H1 (cell line): ENCODE measurements around the gene MSN. TPM values are rescaled to one million over a fixed set of nuclear protein-coding genes. Genes with fewer than 3 reads are reported as not detected.

Experiments used
- CTCF ChIA-PET: fragments of 300-600 bp; sonication (Branson Sonifier 250); formaldehyde crosslinking; loops from one replicate; lab custom pipeline; 2021; ENCODE audit not compliant: partially characterized antibody; lab: Charles Lee
- POLR2A ChIA-PET: fragments of 300-600 bp; sonication (Branson Sonifier 250); formaldehyde crosslinking; loops from one replicate; lab custom pipeline; 2021; ENCODE audit warnings: inconsistent platforms; ENCODE audit not compliant: partially characterized antibody; lab: Charles Lee
- DNase-seq, 2 experiments: peaks; one replicate each; pipeline versions ENCODE4 v3.0.0 to v3.0.0-alpha.2; 2010 to 2022; ENCODE audit warnings: low spot score in 2 of 2, low read depth in 1 of 2, mixed read lengths in 1 of 2
- FAIRE-seq: peaks from 2 replicates; lab custom pipeline; 2011; peaks lifted over from hg19 to GRCh38; lab: Jason Lieb, UNC
- H2AFZ ChIP-seq: 2 replicates; pipeline ENCODE4 v1.8.1; 2012; ENCODE audit warnings: low read length, inconsistent platforms
- H2AK5ac ChIP-seq: 2 replicates; pipeline ENCODE4 v1.6.1; 2013; ENCODE audit warnings: low read depth, low read length
- H2BK120ac ChIP-seq: replicated peaks from 2 replicates; pipeline ENCODE3; 2013; ENCODE audit warnings: low read depth, low read length, inconsistent platforms
- H2BK12ac ChIP-seq: 2 replicates; pipeline ENCODE4 v1.6.1; 2013; ENCODE audit warnings: low read depth, low read length
- H2BK15ac ChIP-seq: 2 replicates; pipeline ENCODE4 v1.6.1; 2013; ENCODE audit warnings: low read length
- H2BK20ac ChIP-seq: 2 replicates; pipeline ENCODE4 v1.6.1; 2013; ENCODE audit warnings: low read length
- H2BK5ac ChIP-seq: 2 replicates; pipeline ENCODE4 v1.6.1; 2013; ENCODE audit warnings: low read depth, low read length
- H3K14ac ChIP-seq: 2 replicates; pipeline ENCODE4 v1.6.1; 2013; ENCODE audit warnings: inconsistent platforms; ENCODE audit not compliant: insufficient read length
- H3K18ac ChIP-seq: 2 replicates; pipeline ENCODE4 v1.6.1; 2013; ENCODE audit warnings: low read length; ENCODE audit errors: extremely low read depth
- H3K23ac ChIP-seq: 2 replicates; pipeline ENCODE4 v1.6.1; 2013; ENCODE audit warnings: inconsistent platforms; ENCODE audit not compliant: insufficient read length
- H3K23me2 ChIP-seq: 2 replicates; pipeline ENCODE4 v1.6.1; 2013; ENCODE audit warnings: low read depth, low read length
- H3K27ac ChIP-seq: 2 replicates; pipeline ENCODE4 v1.6.1; 2011; ENCODE audit warnings: low read depth, low read length, inconsistent platforms
- H3K27me3 ChIP-seq, 4 experiments: replicated peaks in 1 of 4; 1 replicate in 1 of 4; 2 replicates in 3 of 4; pipeline versions ENCODE4 v1.6.1 to v1.8.1; 2011 to 2013; ENCODE audit warnings: low read length in 3 of 4, mild to moderate bottlenecking in 3 of 4, inconsistent platforms in 2 of 4, mixed read lengths in 2 of 4, moderate library complexity in 1 of 4; ENCODE audit not compliant: control insufficient read depth in 3 of 4, insufficient read depth in 3 of 4; ENCODE audit errors: extremely low read depth in 1 of 4
- H3K36me3 ChIP-seq, 4 experiments: 2 replicates each; pipeline versions ENCODE4 v1.6.1 to v1.8.1; 2011 to 2013; ENCODE audit warnings: mild to moderate bottlenecking in 4 of 4, low read length in 3 of 4, moderate library complexity in 2 of 4, control low read depth in 1 of 4, inconsistent platforms in 1 of 4; ENCODE audit not compliant: insufficient read depth in 4 of 4, control insufficient read depth in 2 of 4
- H3K4ac ChIP-seq: replicated peaks from 2 replicates; pipeline ENCODE3; 2013; ENCODE audit warnings: low read length, low read depth, mixed read lengths, inconsistent platforms; ENCODE audit not compliant: insufficient read length
- H3K4me1 ChIP-seq, 4 experiments: replicated peaks in 1 of 4; 1 replicate in 1 of 4; 2 replicates in 3 of 4; pipeline versions ENCODE4 v1.6.1 to v1.8.1; 2011 to 2013; ENCODE audit warnings: low read length in 3 of 4, inconsistent platforms in 2 of 4, mixed read lengths in 1 of 4; ENCODE audit not compliant: insufficient read depth in 4 of 4, control insufficient read depth in 3 of 4
- H3K4me2 ChIP-seq, 2 experiments: 2 replicates each; pipeline versions ENCODE4 v1.6.1 to v1.8.1; 2011 to 2013; ENCODE audit warnings: low read depth in 2 of 2, low read length in 2 of 2, control low read depth in 1 of 2, inconsistent platforms in 1 of 2, mild to moderate bottlenecking in 1 of 2; ENCODE audit not compliant: insufficient read depth in 1 of 2
- H3K4me3 ChIP-seq, 4 experiments: fragments of 200-600, 300-600 bp in 1 of 4; sonication (generic), shearing (Covaris generic), sonication (Bioruptor Twin) in 1 of 4; 2 replicates each; pipeline versions ENCODE4 v1.5.1 to v1.8.1; 2011 to 2016; ENCODE audit warnings: low read length in 4 of 4, low read depth in 3 of 4, control low read depth in 2 of 4, inconsistent platforms in 2 of 4, mild to moderate bottlenecking in 2 of 4, mixed read lengths in 1 of 4, moderate library complexity in 1 of 4; ENCODE audit not compliant: insufficient read depth in 2 of 4; ENCODE audit errors: extremely low read depth in 1 of 4
- H3K56ac ChIP-seq: replicated peaks from 2 replicates; pipeline ENCODE3; 2013; ENCODE audit warnings: low read depth, mild to moderate bottlenecking, mixed read lengths, low read length, inconsistent platforms; ENCODE audit not compliant: insufficient read length
- H3K79me1 ChIP-seq: 2 replicates; pipeline ENCODE4 v1.6.1; 2013; ENCODE audit warnings: low read depth, low read length, control low read depth
- H3K79me2 ChIP-seq, 2 experiments: 2 replicates each; pipeline versions ENCODE4 v1.6.1 to v1.8.1; 2012 to 2013; ENCODE audit warnings: low read length in 2 of 2, mild to moderate bottlenecking in 2 of 2, inconsistent platforms in 1 of 2; ENCODE audit not compliant: insufficient read depth in 2 of 2, control insufficient read depth in 1 of 2
- H3K9ac ChIP-seq, 4 experiments: replicated peaks in 1 of 4; 1 replicate in 1 of 4; 2 replicates in 3 of 4; pipeline versions ENCODE4 v1.6.1 to v1.8.1; 2011 to 2013; ENCODE audit warnings: low read depth in 3 of 4, low read length in 3 of 4, control low read depth in 2 of 4, mild to moderate bottlenecking in 2 of 4, moderate library complexity in 2 of 4, inconsistent platforms in 1 of 4; ENCODE audit errors: extremely low read depth in 1 of 4
- H3K9me3 ChIP-seq, 2 experiments: 2 replicates each; pipeline versions ENCODE4 v1.6.1 to v1.8.1; 2012 to 2013; ENCODE audit warnings: mild to moderate bottlenecking in 2 of 2, moderate library complexity in 2 of 2, control low read depth in 1 of 2, inconsistent platforms in 1 of 2, low read depth in 1 of 2, low read length in 1 of 2, mixed read lengths in 1 of 2; ENCODE audit not compliant: insufficient read depth in 2 of 2
- H4K20me1 ChIP-seq, 2 experiments: replicated peaks in 1 of 2; 2 replicates each; pipeline versions ENCODE3 to v1.8.1; 2011 to 2013; ENCODE audit warnings: inconsistent platforms in 2 of 2, low read length in 2 of 2, mild to moderate bottlenecking in 1 of 2; ENCODE audit not compliant: insufficient read depth in 2 of 2, control insufficient read depth in 1 of 2
- H4K5ac ChIP-seq: 2 replicates; pipeline ENCODE4 v1.6.1; 2013; ENCODE audit warnings: low read length, low read depth, mixed read lengths, inconsistent platforms; ENCODE audit not compliant: insufficient read length
- H4K8ac ChIP-seq: 2 replicates; pipeline ENCODE4 v1.8.0; 2013; ENCODE audit warnings: mild to moderate bottlenecking, moderate library complexity, low read length, inconsistent platforms; ENCODE audit not compliant: insufficient read depth; ENCODE audit errors: extremely low read depth
- H4K91ac ChIP-seq: replicated peaks from 2 replicates; pipeline ENCODE3; 2013; ENCODE audit warnings: low read length, mixed read lengths, inconsistent platforms; ENCODE audit not compliant: insufficient read length
- BRCA1 ChIP-seq: IDR thresholded peaks from 2 replicates; pipeline ENCODE4 v1.6.1; 2012; ENCODE audit warnings: low read depth, low read length, improper control_type of control experiment
- EZH2 ChIP-seq: fragments of 200-600 bp; sonication (generic); IDR thresholded peaks from 2 replicates; pipeline ENCODE4 v1.7.1; 2012; ENCODE audit warnings: low read depth, mild to moderate bottlenecking, moderate library complexity, low read length, inconsistent platforms; ENCODE audit not compliant: severe bottlenecking
- GTF2F1 ChIP-seq: IDR thresholded peaks from 2 replicates; pipeline ENCODE4 v1.6.1; 2012; ENCODE audit warnings: low read depth, low read length, improper control_type of control experiment, borderline replicate concordance
- KDM4A ChIP-seq: IDR thresholded peaks from one replicate; pipeline ENCODE4 v1.7.1; 2012; ENCODE audit warnings: low read depth, mild to moderate bottlenecking, moderate library complexity, low read length, inconsistent platforms; ENCODE audit not compliant: severe bottlenecking
- MAFK ChIP-seq: IDR thresholded peaks from 2 replicates; pipeline ENCODE4 v1.6.1; 2012; ENCODE audit warnings: low read depth, mild to moderate bottlenecking, improper control_type of control experiment, low read length
- POU5F1 ChIP-seq: IDR thresholded peaks from 2 replicates; pipeline ENCODE4 v1.6.1; 2011; ENCODE audit warnings: low read depth, mild to moderate bottlenecking, low read length, moderate library complexity
- RAD21 ChIP-seq, 2 experiments: IDR thresholded peaks in 1 of 2; conservative IDR thresholded peaks in 1 of 2; 2 replicates each; pipeline ENCODE4 v1.6.1; 2011; ENCODE audit warnings: low read depth in 2 of 2, low read length in 2 of 2, improper control_type of control experiment in 1 of 2, inconsistent platforms in 1 of 2, mild to moderate bottlenecking in 1 of 2, moderate library complexity in 1 of 2
- SIRT6 ChIP-seq: IDR thresholded peaks from one replicate; pipeline ENCODE4 v1.7.1; 2012; ENCODE audit warnings: low read length, inconsistent platforms
- SIX5 ChIP-seq: IDR thresholded peaks from 2 replicates; pipeline ENCODE4 v1.6.1; 2011; ENCODE audit warnings: mild to moderate bottlenecking, low read depth, low read length
- SP1 ChIP-seq: IDR thresholded peaks from 2 replicates; pipeline ENCODE4 v1.6.1; 2011; ENCODE audit warnings: low read depth, low read length
- TAF1 ChIP-seq: IDR thresholded peaks from 2 replicates; pipeline ENCODE4 v1.6.1; 2011; ENCODE audit warnings: mild to moderate bottlenecking, low read depth, low read length
- TBP ChIP-seq: IDR thresholded peaks from 2 replicates; pipeline ENCODE4 v1.6.1; 2011; ENCODE audit warnings: low read depth, low read length, improper control_type of control experiment
- YY1 ChIP-seq: IDR thresholded peaks from 2 replicates; pipeline ENCODE4 v1.6.1; 2011; ENCODE audit warnings: low read depth, mild to moderate bottlenecking, low read length
- WGBS, 2 experiments: shearing (Covaris generic) in 1 of 2; methylation state at CpG; one replicate each; pipeline versions ENCODE4 v1.1.6 to v1.1.7; 2013 to 2015; ENCODE audit warnings: low lambda C conversion rate in 2 of 2, mixed read lengths in 2 of 2, inconsistent platforms in 1 of 2, low coverage in 1 of 2, missing lambda C conversion rate in 1 of 2; ENCODE audit not compliant: insufficient replicate concordance in 2 of 2, insufficient coverage in 1 of 2, insufficient read length in 1 of 2; ENCODE audit errors: extremely low coverage in 1 of 2, missing lambda C conversion rate in 1 of 2; 5-methylcytosine and 5-hydroxymethylcytosine counted together
- polyA plus RNA-seq, 7 experiments: library from polyadenylated mRNA; depleted of rRNA in 3 of 7; stranded (reverse) in 5 of 7; unstranded in 2 of 7; fragments of >200 nt in 5 of 7; fragments of 200-250 nt in 2 of 7; gene quantifications; 1 replicate in 5 of 7; 2 replicates in 1 of 7; 4 replicates in 1 of 7; pipeline versions ENCODE4 v1.2.1 to v1.2.3, GENCODE V29; 2011 to 2013; ENCODE audit warnings: missing spikeins in 2 of 7, mixed read lengths in 2 of 7
- total RNA-seq: library from RNA; stranded (reverse); fragmentation: NEBNext Ultra II Directional; extraction: Animal tissue kit (Norgen Biotek cat#: 25700); gene quantifications from 2 replicates; pipeline ENCODE4 v1.2.1, GENCODE V29; 2021

The MSN gene
- total and polyA plus RNA-seq, 2 of the 8 experiments (the other 6 are each of a cell fraction or from before 2014, with no cell fraction given) = 112 to 133 TPM

DNA sequence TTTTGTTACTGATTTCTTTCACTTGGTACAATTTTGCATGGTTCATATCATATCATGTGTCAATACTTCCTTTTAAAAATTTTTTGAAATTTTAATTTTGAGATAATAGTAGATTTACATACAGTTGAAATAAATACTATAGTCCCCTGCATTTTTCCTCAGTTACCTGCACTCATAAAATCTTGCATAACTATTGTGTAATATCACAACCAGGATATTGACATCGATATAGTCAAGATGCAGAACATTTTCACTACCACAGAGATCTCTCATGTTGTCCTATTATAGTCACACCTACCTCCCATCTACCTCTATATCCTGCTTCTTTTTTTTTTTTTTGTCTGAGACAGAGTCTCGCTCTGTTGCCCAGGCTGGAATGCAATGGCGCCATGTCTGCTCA lies 36.7 kb upstream of the MSN start:
- Histone ChIP-seq H2BK5ac (no peak overlapping the region), H2BK20ac (no peak overlapping the region), H3K4me2 (no peak overlapping the region), H4K20me1 (no peaks in the 10 kb centered on the region), H3K4ac (no peak overlapping the region), H3K27ac (no peak overlapping the region), H4K91ac (no peak overlapping the region), H3K79me1 (no peaks in the 10 kb centered on the region), H3K79me2 (no peaks in the 10 kb centered on the region), H3K4me3 (no peak overlapping the region), H4K5ac (no peak overlapping the region), H2AK5ac (no peak overlapping the region), H3K4me1 (no peaks in the 10 kb centered on the region), H4K8ac (no peak overlapping the region), H2BK12ac (no peak overlapping the region), H3K9me3 (peaks cover 0 to 9% of the 10 kb centered on the region in 2 experiments; a peak in 2 of 4 replicates), H3K9ac (no peak overlapping the region), H3K18ac (no peak overlapping the region), H3K56ac (no peak overlapping the region), H2BK120ac (no peak overlapping the region), H2BK15ac (no peak overlapping the region), H3K23ac (no peak overlapping the region), H2AFZ (no peak overlapping the region), H3K14ac (no peak overlapping the region), H3K27me3 (no peaks in the 10 kb centered on the region), H3K23me2 (no peaks in the 10 kb centered on the region), H3K36me3 (no peaks in the 10 kb centered on the region)
- WGBS, 2 experiments = 92% methylated on average over 2 of the region's 3 CpGs; no CpG with 5 or more reads in 1 of the 2 experiments
- TF ChIP-seq YY1 = no peak
- no peak for TF ChIP-seq MAFK
- TF ChIP-seq KDM4A = no peak
- TF ChIP-seq EZH2 = no peak
- no peak for TF ChIP-seq SIRT6
- no peak for TF ChIP-seq BRCA1
- no peak for TF ChIP-seq TAF1
- no peak for TF ChIP-seq RAD21 (IDR thresholded peaks at IDR 0.05 in 1 of 2, conservative IDR thresholded peaks at IDR 0.05 in 1 of 2; ENCODE audit: low read depth in 2 of 2, low read length in 2 of 2)
- no peak for TF ChIP-seq TBP
- TF ChIP-seq SIX5 = no peak
- TF ChIP-seq POU5F1 = no peak
- TF ChIP-seq GTF2F1 = no peak
- TF ChIP-seq SP1 = no peak
- FAIRE-seq = no peak
- ChIA-PET POLR2A (no interaction called here), CTCF (interaction anchor here (1.0 kb wide), 1 partner anchor 34 kb away, joined by 3 read pairs; no protein-coding TSS in a partner anchor)
- no peak for DNase-seq
